ENCODE results near the gene CMTR2. TPM values are rescaled to one million over a fixed set of nuclear protein-coding genes. Genes with fewer than 3 reads are reported as not detected.
"Not testable (repeated sequence)": the region's sequence is repeated elsewhere in the genome, so short reads cannot be mapped to it uniquely, and the experiment has no call there.

Gene CMTR2
- total and polyA plus RNA-seq, 2 experiments from 2014 or later: 13.7 to 29.1 TPM

DNA sequence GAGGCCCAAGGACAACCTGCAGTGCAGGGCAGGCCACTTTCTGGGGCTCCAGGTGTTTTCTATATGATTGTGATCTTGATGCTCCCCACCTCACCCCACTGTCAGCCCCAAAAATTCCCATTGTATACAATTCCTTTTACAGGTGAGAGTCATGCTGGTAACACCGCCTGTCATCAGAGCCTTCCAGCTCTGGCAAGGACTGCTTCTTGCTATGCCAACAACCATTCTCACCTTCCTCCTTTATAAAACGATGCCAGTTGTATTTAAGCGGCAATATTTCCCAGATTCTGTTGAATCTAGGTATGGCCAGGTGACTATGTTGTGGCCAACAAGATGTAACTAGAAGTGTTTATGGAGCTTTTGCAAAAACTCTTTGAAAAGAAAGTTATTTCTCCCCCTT, 38.9 kb upstream of the CMTR2 start:
- Histone ChIP-seq H3K4me2 (ENCODE audit: unreplicated experiment) (no peak overlapping the region), H3K36me3 (ENCODE audit: low read depth) (no peaks in the 10 kb centered on the region), H3K27me3 (replicated peaks; ENCODE audit: insufficient read depth) (no peaks in the 10 kb centered on the region), H3K4me3 (no peak overlapping the region), H4K20me1 (ENCODE audit: insufficient read depth) (no peaks in the 10 kb centered on the region), H3K9ac (no peak overlapping the region), H3K9me2 (ENCODE audit: insufficient read depth) (no peaks in the 10 kb centered on the region), H3K4me1 (ENCODE audit: insufficient read depth) (no peaks in the 10 kb centered on the region), H3K9me3 (ENCODE audit: low read depth) (no peaks in the 10 kb centered on the region), H3K27ac (no peak overlapping the region), H3F3A (ENCODE audit: insufficient read depth) (no peaks in the 10 kb centered on the region), H2AFZ (no peak overlapping the region), H3K79me2 (ENCODE audit: insufficient read depth) (no peaks in the 10 kb centered on the region)
- no peak for TF ChIP-seq EZH2phosphoT487 (IDR thresholded peaks at IDR 0.05; ENCODE audit: insufficient read depth, low read depth)
- no peak for TF ChIP-seq EZH2 (IDR thresholded peaks at IDR 0.05; ENCODE audit: insufficient read depth, poor library complexity, severe bottlenecking)
- in situ Hi-C loops (cut with MboI): no loop called here
- WGBS, 2 experiments (ENCODE audit: low coverage in 1 of 2, low lambda C conversion rate in 2 of 2, missing lambda C conversion rate in 2 of 2): 60 to 61% methylated on average over 3 of the region's 3 CpGs
- no peak for DNase-seq

DNA sequence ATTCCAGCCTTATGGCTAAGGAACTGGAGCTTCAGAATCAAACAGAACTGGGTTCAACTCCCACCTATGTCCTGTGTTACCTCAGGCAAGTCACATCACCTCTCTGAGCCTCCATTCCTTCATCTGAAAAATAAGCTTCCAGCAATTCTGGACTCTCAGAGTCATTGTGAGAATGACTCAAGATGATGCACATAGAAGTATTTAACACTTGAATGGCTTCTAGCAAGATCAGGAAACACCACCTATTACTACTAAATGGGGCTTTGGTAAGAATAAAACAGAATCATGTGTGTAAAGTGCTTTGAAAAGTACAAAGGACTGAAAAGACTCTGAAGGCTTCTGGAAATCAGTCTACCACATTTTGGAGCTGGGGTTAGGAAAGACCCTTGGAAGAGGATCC, 38.5 kb upstream of the CMTR2 start:
- H3K36me3 ChIP-seq (ENCODE audit: low read depth): no peaks in the 10 kb centered on the region
- H3F3A ChIP-seq (ENCODE audit: insufficient read depth): no peaks in the 10 kb centered on the region
- DNase-seq: no peak
- no peak overlapping the region for H3K9ac ChIP-seq
- H3K4me2 ChIP-seq (ENCODE audit: unreplicated experiment): no peak overlapping the region
- H4K20me1 ChIP-seq (ENCODE audit: insufficient read depth): no peaks in the 10 kb centered on the region
- no peaks in the 10 kb centered on the region for H3K27me3 ChIP-seq (replicated peaks; ENCODE audit: insufficient read depth)
- no peaks in the 10 kb centered on the region for H3K4me1 ChIP-seq (ENCODE audit: insufficient read depth)
- H3K9me3 ChIP-seq (ENCODE audit: low read depth): no peaks in the 10 kb centered on the region
- H3K27ac ChIP-seq: no peak overlapping the region
- no peak overlapping the region for H3K4me3 ChIP-seq
- no peak for TF ChIP-seq EZH2phosphoT487 (IDR thresholded peaks at IDR 0.05; ENCODE audit: insufficient read depth, low read depth)
- TF ChIP-seq EZH2 (IDR thresholded peaks at IDR 0.05; ENCODE audit: insufficient read depth, poor library complexity, severe bottlenecking): no peak
- in situ Hi-C loops (cut with MboI): no loop called here
- no peaks in the 10 kb centered on the region for H3K9me2 ChIP-seq (ENCODE audit: insufficient read depth)
- no peaks in the 10 kb centered on the region for H3K79me2 ChIP-seq (ENCODE audit: insufficient read depth)
- H2AFZ ChIP-seq: no peak overlapping the region

DNA sequence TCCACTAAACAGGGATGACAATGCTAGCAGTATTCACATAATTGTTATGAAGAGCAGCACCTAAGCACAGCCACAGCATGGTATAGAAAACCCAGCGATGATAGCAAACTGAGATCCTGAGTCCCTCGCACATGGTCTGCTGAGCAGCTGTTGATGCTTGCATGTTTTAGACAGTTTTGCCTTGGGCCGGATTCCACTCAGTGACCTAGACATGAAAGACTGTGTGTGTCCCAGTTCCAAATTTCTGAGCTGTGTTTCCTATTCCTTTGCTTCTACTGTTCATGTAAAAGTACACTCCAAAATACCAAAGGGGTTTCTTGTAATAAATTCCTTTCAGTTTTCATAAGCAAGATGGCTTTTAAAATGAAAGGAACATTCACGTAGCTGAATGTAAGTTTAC, 30.8 kb upstream of the CMTR2 start:
- H3F3A ChIP-seq (ENCODE audit: insufficient read depth): no peaks in the 10 kb centered on the region
- H3K27me3 ChIP-seq (replicated peaks; ENCODE audit: insufficient read depth): no peaks in the 10 kb centered on the region
- no peak overlapping the region for H3K4me2 ChIP-seq (ENCODE audit: unreplicated experiment)
- H3K79me2 ChIP-seq (ENCODE audit: insufficient read depth): no peaks in the 10 kb centered on the region
- no peak overlapping the region for H2AFZ ChIP-seq
- DNase-seq: no peak
- no peaks in the 10 kb centered on the region for H4K20me1 ChIP-seq (ENCODE audit: insufficient read depth)
- H3K4me3 ChIP-seq: no peak overlapping the region
- H3K9me2 ChIP-seq (ENCODE audit: insufficient read depth): no peaks in the 10 kb centered on the region
- in situ Hi-C loops (cut with MboI): no loop called here
- no peak overlapping the region for H3K9ac ChIP-seq
- H3K9me3 ChIP-seq (ENCODE audit: low read depth): no peaks in the 10 kb centered on the region
- TF ChIP-seq EZH2 (IDR thresholded peaks at IDR 0.05; ENCODE audit: insufficient read depth, poor library complexity, severe bottlenecking) (no peak), EZH2phosphoT487 (IDR thresholded peaks at IDR 0.05; ENCODE audit: insufficient read depth, low read depth) (no peak)
- H3K36me3 ChIP-seq (ENCODE audit: low read depth): no peaks in the 10 kb centered on the region
- 55 to 56% methylated on average over 4 of the region's 4 CpGs for WGBS, 2 experiments (ENCODE audit: low coverage in 1 of 2, low lambda C conversion rate in 2 of 2, missing lambda C conversion rate in 2 of 2)
- H3K27ac ChIP-seq: no peak overlapping the region
- H3K4me1 ChIP-seq (ENCODE audit: insufficient read depth): no peaks in the 10 kb centered on the region

DNA sequence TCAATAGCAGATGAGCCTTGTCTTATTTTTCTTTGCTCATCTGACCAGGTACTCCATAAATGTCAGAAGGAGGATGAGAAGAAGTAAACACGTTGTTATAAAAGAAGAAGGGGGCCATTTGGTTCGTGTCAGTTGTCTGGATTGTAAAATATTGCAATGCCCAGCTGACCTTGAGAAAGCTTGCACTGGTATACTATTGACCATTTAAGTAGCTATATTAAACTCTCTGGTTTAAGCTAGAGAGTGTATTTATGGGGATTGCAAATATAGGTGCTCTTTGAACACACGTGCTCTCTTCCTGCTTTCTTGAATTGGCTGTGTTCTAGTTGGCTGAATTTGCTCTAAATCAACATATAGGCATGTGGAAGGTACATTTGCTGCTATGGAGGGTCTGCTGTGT, 26.1 kb upstream of the CMTR2 start:
- H3K27me3 ChIP-seq (replicated peaks; ENCODE audit: insufficient read depth): no peaks in the 10 kb centered on the region
- H3K36me3 ChIP-seq (ENCODE audit: low read depth): no peaks in the 10 kb centered on the region
- in situ Hi-C loops (cut with MboI): no loop called here
- TF ChIP-seq EZH2phosphoT487 (IDR thresholded peaks at IDR 0.05; ENCODE audit: insufficient read depth, low read depth) (no peak), EZH2 (IDR thresholded peaks at IDR 0.05; ENCODE audit: insufficient read depth, poor library complexity, severe bottlenecking) (no peak)
- no peaks in the 10 kb centered on the region for H3K79me2 ChIP-seq (ENCODE audit: insufficient read depth)
- no peak overlapping the region for H3K4me2 ChIP-seq (ENCODE audit: unreplicated experiment)
- H2AFZ ChIP-seq: no peak overlapping the region
- no peaks in the 10 kb centered on the region for H3K9me2 ChIP-seq (ENCODE audit: insufficient read depth)
- H3K4me1 ChIP-seq (ENCODE audit: insufficient read depth): no peaks in the 10 kb centered on the region
- 1% methylated on average over 3 of the region's 3 CpGs for WGBS, 2 experiments (ENCODE audit: low coverage in 1 of 2, low lambda C conversion rate in 2 of 2, missing lambda C conversion rate in 2 of 2)
- no peaks in the 10 kb centered on the region for H4K20me1 ChIP-seq (ENCODE audit: insufficient read depth)
- no peak overlapping the region for H3K9ac ChIP-seq
- H3K27ac ChIP-seq: no peak overlapping the region
- no peak overlapping the region for H3K4me3 ChIP-seq
- no peak for DNase-seq
- H3F3A ChIP-seq (ENCODE audit: insufficient read depth): no peaks in the 10 kb centered on the region
- H3K9me3 ChIP-seq (ENCODE audit: low read depth): no peaks in the 10 kb centered on the region

DNA sequence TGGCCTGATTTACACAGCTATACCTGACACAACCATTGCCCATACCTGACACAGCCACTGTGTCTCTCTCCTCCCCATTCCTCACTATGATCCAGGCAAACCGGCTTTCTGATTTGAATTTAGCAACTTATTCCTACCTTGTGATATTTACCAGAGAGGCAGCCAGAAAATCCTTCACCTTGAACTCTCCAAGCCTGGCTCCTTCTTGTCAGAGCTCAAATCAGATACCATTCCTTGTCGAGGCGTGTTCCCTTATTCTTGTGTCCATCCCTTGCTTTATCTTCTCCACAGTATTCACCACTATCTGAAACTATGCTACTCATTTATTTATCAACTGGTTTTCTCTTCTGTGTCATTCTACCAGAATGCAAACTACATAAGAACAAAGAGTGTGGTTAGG, 24.4 kb upstream of the CMTR2 start:
- H3K4me2 ChIP-seq (ENCODE audit: unreplicated experiment); H2AFZ ChIP-seq; H3K9me2 ChIP-seq (ENCODE audit: insufficient read depth); H3K9ac ChIP-seq; H3K79me2 ChIP-seq (ENCODE audit: insufficient read depth); in situ Hi-C loops (cut with MboI); H3K9me3 ChIP-seq (ENCODE audit: low read depth); DNase-seq; H3K27ac ChIP-seq; H3K27me3 ChIP-seq (replicated peaks; ENCODE audit: insufficient read depth); H4K20me1 ChIP-seq (ENCODE audit: insufficient read depth); H3K4me3 ChIP-seq; H3K4me1 ChIP-seq (ENCODE audit: insufficient read depth); H3F3A ChIP-seq (ENCODE audit: insufficient read depth); H3K36me3 ChIP-seq (ENCODE audit: low read depth): not testable (repeated sequence)
- WGBS, 2 experiments (ENCODE audit: low coverage in 1 of 2, low lambda C conversion rate in 2 of 2, missing lambda C conversion rate in 2 of 2): 35 to 43% methylated on average over 3 of the region's 3 CpGs
